Retinal pigment epithelial cell (primary cell): ENCODE measurements around the gene TSKS.
A peak's percentile ranks its signal among the peaks of the same experiment; 100 is the strongest.

Experiments used
- DNase-seq: peaks from one replicate; pipeline ENCODE4 v3.0.0-alpha.2; 2010; ENCODE audit warnings: low read depth
- H3K4me3 ChIP-seq: 2 replicates; pipeline ENCODE4 v1.5.1; 2011; ENCODE audit warnings: mild to moderate bottlenecking, low read length, control low read depth, moderate library complexity
- CTCF ChIP-seq: conservative IDR thresholded peaks from 2 replicates; pipeline ENCODE4 v1.5.1; 2011; ENCODE audit warnings: low read depth, low read length, control low read depth, inconsistent platforms

The TSKS gene

DNA sequence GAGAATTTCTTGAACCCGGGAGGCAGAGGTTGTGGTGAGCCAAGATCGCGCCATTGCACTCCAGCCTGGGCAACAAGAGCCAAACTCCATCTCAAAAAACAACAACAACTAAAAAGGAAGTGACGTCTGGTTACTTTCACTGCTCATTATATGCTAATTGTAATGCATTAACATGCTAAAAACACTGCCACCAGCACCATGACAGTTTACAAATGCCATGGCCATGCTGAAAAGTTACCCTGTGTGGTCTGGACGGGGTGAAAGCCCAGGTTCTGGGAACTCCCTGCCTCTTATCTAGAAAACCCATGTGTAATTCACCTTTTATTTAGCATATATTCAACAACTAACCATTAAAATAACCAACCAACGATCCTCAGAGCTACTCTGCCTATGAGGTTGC, 44.1 kb downstream of the TSKS start:
- no peak for TF ChIP-seq CTCF
- no peak for DNase-seq
- H3K4me3 ChIP-seq, result no peak overlapping the region

- peak; percentile 58 for DNase-seq
- TF ChIP-seq CTCF, result no peak
- H3K4me3 ChIP-seq, result no peak overlapping the region
Observed at GRCh38 chr19:49718511-49718910, 44.6 kb downstream of the TSKS start.

DNA sequence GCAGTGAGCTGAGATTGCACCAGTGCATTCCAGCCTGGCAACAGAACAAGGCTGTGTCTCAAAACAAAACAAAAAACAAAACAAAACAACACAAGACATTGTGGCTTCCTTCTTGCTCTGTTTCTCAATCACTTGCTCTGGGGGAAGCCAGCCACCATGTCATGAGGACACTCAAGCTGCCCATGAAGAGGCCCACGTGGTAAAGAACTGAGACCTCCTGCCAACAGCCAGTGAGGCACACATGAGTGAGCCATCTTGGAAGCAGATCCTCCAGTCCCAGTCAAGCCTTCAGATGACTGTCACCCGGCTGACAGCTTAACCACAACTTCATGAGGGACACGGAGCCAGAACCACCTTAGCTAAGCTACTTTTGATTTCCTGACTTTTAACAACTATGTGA, 47.0 kb downstream of the TSKS start:
- DNase-seq, result no peak
- TF ChIP-seq CTCF, result no peak
- no peak overlapping the region for H3K4me3 ChIP-seq

DNA sequence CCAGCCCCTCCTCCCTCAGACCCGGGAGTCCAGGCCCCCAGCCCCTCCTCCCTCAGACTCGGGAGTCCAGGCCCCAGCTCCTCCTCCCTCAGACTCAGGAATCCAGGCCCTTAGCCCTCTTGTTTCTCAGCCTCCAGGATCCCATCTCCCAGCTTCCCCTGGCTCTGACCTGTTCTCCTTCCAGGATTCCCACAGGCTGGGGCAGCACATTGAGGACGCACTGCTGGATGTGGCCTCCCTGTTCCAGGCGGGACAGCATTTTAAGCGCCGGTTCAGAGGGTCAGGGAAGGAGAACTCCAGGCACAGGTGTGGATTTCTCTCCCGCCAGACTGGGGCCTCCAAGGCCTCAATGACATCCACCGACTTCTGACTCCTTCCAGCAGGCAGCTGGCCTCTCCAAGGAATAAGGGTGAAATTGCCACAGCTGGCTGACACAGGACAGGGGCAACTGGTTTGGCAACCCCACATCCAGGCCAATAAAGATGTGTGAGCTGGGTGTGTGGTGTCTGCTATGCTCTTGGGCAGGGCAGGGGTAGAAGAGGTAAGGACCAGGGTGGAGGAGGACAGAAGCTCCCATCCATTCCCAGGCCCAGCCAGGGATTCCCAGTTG, 49.8 kb downstream of the TSKS start:
- H3K4me3 ChIP-seq, result no peak overlapping the region
- TF ChIP-seq CTCF, result no peak

GRCh38 chr19:49712397-49712859, 50.7 kb downstream of the TSKS start:
- no peak for DNase-seq
- no peak overlapping the region for H3K4me3 ChIP-seq
- TF ChIP-seq CTCF, result no peak

More for the DNA sequence above, 49.8 kb downstream of the TSKS start:
- DNase-seq, result no peak

- DNase-seq, result no peak
- no peak for TF ChIP-seq CTCF
- no peak overlapping the region for H3K4me3 ChIP-seq
Observed at GRCh38 chr19:49710372-49710951, 52.6 kb downstream of the TSKS start.

GRCh38 chr19:49705919-49706318, 57.2 kb downstream of the TSKS start:
- TF ChIP-seq CTCF, result no peak
- DNase-seq, result no peak
- H3K4me3 ChIP-seq, result no peak overlapping the region
